ENCODE data around the gene NAXE.
A peak's percentile ranks its signal among the peaks of the same experiment; 100 is the strongest.
"Not testable (repeated sequence)": the region's sequence is repeated elsewhere in the genome, so short reads cannot be mapped to it uniquely, and the experiment has no call there.

The NAXE gene

GRCh38 chr1:156591432-156592157, at the start of gene NAXE:
TSS of gene NAXE (plus strand) at chr1:156591776. CDS start at chr1:156591805, 29 bp downstream.
- peak; percentile 84 for DNase-seq

DNA sequence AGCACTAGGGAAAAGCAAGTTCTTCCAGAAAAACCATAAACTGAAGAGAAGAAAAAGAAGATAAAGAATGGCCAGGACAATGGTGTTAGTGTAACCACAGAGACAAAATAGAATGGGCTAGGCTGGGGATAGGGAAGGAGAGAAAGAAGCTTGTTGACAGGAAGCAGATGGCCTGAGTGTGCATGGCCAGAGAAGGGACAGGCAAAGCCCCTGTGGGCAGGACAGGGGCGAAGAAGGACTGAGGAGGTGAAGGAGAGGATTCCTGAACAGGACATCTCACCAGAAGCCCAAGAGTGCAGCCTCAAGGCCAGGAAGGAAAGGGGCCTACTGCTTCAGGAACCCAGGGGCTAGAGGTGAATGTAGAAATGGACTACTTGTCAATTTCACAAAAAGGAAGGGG, 48.5 kb upstream of the NAXE start:
- no peak for DNase-seq

- DNase-seq, result no peak
These were observed 46.9 kb upstream of the NAXE start for GRCh38 chr1:156544592-156545102.

DNA sequence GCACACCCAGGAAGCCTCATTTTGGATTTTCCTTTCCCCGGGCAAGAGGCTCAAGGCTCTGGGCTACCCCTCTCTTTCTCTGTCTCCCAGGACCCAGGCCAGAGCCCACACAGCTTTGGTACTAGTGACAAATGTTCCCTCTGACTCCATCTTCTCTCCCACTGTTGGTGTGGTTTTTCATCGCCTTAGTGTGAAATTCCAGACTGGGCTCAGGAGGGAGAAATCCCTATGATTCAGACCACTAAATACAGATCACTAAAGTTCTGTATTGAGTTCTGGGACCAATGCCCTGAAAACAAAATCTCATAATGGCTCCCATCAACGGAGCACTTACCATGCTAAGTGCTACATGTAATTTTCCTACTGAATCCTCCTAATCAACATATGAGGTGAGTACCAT, 45.3 kb upstream of the NAXE start:
- no peak for DNase-seq

DNA sequence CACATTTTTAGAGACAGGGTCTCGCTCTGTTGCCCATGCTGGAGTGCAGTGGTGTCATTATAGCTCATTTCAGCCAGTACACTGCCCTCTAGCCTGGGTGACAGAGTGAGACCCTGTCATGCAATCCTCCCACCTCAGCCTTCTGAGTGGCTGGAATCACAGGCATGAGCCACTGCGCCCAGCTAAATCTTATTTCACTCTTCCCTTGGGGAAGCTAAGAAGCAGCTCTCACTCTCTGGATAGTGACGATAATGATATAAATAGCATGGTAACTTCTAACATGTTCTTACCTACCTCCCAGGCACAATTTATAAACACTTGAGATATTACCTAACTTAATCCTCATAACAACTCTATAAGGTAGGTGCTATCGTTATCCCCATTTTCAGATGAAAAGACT, 44.1 kb upstream of the NAXE start:
- DNase-seq, result no peak

DNA sequence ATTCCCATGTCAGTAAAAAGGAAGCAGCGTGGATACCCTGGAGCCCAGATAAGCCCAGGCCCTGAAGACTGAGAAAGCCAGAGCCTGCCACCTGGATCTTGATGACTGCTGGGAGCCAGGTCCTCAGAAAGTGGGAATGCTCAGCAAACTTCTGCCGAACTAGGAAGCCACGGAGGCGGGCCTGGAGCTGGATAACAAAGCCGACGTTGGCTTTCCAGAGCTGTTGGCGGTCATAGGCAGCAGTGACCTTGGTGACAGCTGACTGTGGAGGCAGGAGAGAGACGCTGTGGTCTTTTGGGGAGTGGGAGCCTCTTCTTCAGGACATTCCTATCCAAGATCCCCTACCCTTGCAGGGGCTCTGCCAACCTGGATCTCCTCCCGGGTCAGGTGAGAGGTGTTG, 43.6 kb upstream of the NAXE start:
- no peak for DNase-seq

DNA sequence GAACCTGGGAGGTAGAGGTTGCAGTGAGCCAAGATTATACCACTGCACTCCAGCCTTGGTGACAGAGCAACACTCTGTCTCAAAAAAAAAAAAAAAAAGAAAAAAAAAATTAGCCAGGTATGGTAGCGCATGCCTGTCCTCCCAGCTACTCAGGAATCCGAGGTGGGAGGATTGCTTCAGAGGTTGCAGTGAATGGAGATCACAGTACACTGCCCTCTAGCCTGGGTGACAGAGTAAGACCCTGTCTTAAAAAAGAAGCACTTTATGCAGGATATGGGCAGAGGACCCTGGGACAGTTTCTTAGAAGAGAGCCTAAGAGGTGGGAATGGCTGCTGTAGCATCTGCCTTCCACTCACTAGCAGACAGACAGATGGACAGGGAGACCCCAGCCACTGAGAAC, 42.2 kb upstream of the NAXE start:
- no peak for DNase-seq

GRCh38 chr1:156549831-156550230, 41.7 kb upstream of the NAXE start:
- no peak for DNase-seq

DNA sequence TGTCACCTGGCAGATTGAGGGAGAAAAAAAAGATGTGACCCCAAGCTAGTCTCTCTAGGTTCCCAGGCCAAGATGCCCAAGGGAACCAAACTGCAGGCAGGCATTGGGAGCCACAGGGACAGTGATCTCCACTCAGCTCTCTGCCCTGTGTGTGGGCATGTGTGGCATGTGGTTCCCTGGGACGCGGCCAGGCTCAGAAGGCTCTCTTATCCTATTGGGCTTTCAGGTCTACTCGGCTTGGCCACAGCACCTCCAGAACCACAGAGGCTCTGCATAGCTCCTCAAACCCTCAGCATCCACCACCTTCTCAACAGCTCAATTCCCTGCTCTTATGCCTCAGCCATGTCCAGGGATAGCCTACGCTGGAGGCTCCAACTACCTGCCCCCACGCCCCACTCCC, 41.2 kb upstream of the NAXE start:
- no peak for DNase-seq

- no peak for DNase-seq
These were observed 40.4 kb upstream of the NAXE start for GRCh38 chr1:156551066-156551643.

GRCh38 chr1:156551869-156552268, 39.7 kb upstream of the NAXE start:
- DNase-seq, result no peak

GRCh38 chr1:156552518-156552917, 39.1 kb upstream of the NAXE start:
- DNase-seq, result no peak

DNA sequence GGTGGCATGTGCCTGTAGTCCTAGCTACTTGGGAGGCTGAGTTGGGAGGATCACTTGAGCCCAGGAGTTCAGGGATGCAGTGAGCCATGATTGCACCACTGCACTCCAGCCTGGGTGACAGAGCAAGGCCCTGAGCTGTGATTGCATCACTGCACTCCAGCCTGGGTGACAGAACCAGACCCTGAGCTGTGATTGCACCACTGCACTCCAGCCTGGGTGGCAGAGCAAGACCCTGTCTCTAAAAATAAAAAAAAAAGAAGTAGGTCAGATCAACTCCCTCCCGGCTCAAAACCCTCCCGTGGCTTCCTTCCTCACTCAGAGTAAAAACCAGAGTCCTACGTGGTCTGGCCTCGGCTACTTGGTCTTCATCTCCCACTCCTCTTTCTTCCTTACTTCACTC, 38.6 kb upstream of the NAXE start:
- not testable (repeated sequence) for DNase-seq

- DNase-seq, result no peak
These were observed 37.6 kb upstream of the NAXE start for GRCh38 chr1:156553860-156554485.

- no peak for DNase-seq
These were observed 36.6 kb upstream of the NAXE start for GRCh38 chr1:156554971-156555370.

- no peak for DNase-seq
These were observed 35.9 kb upstream of the NAXE start for GRCh38 chr1:156555715-156556114.

DNA sequence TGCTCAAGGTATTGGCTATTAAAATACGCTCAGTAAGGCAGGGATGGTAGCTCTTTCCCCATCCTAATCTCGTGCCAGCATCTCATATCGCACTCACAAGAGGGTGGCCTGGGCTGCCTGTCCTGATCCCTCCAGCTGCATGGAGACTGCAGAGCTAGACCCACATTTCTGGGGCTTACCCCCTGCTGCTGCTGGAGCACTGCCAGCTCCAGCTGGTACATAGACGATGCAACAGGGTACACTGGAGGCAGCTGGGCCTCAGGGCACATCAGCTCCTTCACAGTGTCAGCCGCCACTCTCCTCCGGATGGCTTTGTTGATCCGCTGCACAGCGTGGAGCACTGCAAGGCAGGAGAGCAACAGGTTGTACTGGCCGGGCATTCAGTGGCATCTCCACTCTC, 35.2 kb upstream of the NAXE start:
- no peak for DNase-seq

DNA sequence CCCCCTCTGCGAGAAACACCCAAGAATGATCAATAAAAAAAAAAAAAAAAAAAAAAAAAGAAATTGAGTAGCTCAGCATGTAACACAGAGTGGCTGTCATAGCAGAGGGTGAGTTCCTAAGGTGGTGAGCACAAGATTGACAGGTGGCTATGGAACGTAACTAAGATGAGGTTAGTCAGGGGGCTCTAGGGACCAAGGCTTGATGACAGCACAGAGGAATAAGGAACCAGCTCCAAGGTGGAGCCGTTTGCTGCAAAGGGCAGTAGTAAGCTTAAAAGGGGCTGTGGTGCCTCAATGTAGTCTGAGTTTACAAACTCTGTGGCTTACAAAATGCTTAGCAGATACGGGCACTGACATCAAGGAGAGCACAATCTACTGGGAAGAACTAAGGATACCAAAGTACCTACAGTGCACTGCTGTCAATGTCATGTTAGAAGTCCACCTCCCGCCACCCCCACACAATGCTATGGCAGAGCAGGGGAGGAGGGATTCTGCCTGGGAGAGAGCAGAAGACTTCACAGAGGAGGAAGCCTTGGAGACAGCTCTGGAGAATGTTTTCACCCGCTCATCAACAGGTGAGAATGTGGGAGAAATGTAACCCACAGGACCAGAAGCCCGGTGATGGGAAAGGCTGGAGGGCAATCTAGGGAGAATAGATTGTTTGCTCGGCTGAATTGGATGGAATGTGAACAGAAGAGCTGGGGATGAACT, 32.3 kb upstream of the NAXE start:
- DNase-seq, result no peak

GRCh38 chr1:156559797-156560385, 31.7 kb upstream of the NAXE start:
- no peak for DNase-seq

- no peak for DNase-seq
These were observed 30.9 kb upstream of the NAXE start for GRCh38 chr1:156560585-156561163.

GRCh38 chr1:156565519-156565918, 26.1 kb upstream of the NAXE start:
- DNase-seq, result no peak

DNA sequence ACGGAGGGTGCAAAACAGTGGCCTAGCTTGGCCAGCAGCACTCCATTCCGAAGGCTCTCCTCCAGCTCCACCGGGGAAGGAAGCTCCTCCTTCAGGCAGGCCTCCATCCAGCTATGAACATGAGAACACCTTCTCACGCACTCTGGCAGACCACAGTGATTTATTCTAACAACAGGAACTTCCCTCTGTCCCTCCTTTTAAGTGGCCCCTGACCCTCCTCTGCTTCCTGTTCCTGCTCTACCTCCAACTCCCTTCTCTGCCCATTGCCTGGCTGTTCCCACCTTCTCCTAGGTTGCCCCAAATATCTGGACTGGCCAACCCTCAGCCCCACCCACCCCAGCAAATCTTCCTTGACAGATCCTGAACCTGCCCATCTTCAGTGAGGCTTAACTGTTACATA, 25.1 kb upstream of the NAXE start:
- DNase-seq, result no peak
